ENCODE data around the gene BCDIN3D.

DNA sequence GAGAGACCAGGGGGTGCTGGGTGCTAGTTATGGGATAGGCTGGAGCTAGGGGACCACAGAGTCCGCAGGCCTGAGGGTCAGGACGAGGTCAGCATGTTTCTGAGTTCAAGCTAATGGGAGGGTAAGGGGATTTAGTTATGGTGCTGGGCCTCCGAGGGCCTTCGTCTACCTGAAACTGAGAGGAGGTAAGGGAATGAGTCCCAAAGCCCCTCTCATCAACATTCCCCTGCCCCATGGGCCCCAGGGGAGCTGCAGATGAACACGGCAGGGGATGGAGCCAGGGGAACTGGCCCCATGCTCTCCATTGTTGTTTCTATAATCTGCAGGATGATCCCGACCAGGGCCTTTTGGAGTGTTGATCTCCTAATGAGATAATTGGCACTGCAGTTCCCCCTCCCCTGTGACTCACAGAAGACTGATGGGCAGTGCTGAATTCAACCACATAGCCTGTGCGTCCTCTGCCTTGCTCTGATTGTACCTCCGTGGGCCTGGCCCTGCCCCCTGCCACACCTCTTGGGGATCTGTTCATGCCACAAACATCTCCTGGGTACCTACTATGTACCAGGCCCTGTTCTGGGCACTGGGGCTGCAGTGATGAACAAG, 39.4 kb upstream of the BCDIN3D start:
- TF ChIP-seq EZH2 (IDR thresholded peaks at IDR 0.05; ENCODE audit: borderline replicate concordance, low read length): no peak
- no peak for TF ChIP-seq CTCF (IDR thresholded peaks at IDR 0.05; ENCODE audit: low read length)

Measured in OCI-LY1 (cell line).